Stomach (tissue), 9 donors: ENCODE data around the gene EP300. TPM values are rescaled to one million over a fixed set of nuclear protein-coding genes. Genes with fewer than 3 reads are reported as not detected.

ENCODE experiments used
- DNase-seq, 2 donors: peaks; one replicate each; pipeline versions ENCODE4 v3.0.0 to v3.0.0-alpha.2; 2013 to 2019
- H3K27ac ChIP-seq, 5 donors: fragments of 200-600 bp in 4 of 5; sonication (generic) in 4 of 5; one replicate each; pipeline ENCODE4 v1.5.1; 2013 to 2019; ENCODE audit warnings: mild to moderate bottlenecking in 1 of 5, moderate library complexity in 1 of 5
- H3K27me3 ChIP-seq, 3 donors: fragments of 200-600 bp; sonication (generic); one replicate each; pipeline ENCODE4 v1.5.1; 2017 to 2019; ENCODE audit warnings: mixed run types in 1 of 3
- H3K36me3 ChIP-seq, 4 donors: fragments of 200-600 bp; sonication (generic); 1 replicate in 3 of 4; 2 replicates in 1 of 4; pipeline ENCODE4 v1.5.1; 2016 to 2019
- H3K4me1 ChIP-seq, 4 donors: fragments of 200-600 bp; sonication (generic); one replicate each; pipeline ENCODE4 v1.5.1; 2016 to 2019
- H3K4me3 ChIP-seq, 4 donors: fragments of 200-600 bp; sonication (generic) in 3 of 4; one replicate each; pipeline ENCODE4 v1.5.1; 2016 to 2019; ENCODE audit warnings: mild to moderate bottlenecking in 1 of 4
- H3K9me3 ChIP-seq, 4 donors: fragments of 200-600 bp; sonication (generic); one replicate each; pipeline ENCODE4 v1.5.1; 2016 to 2019
- CTCF ChIP-seq, 7 experiments: fragments of 450-650 bp in 4 of 7; fragments of 200-600 bp in 3 of 7; sonication (generic) in 3 of 7; IDR thresholded peaks; one replicate each; pipeline ENCODE4 v1.5.1; 2016 to 2019; ENCODE audit warnings: antibody characterized with exemption in 7 of 7, control low read depth in 2 of 7, mild to moderate bottlenecking in 1 of 7
- EP300 ChIP-seq: sonication (generic); formaldehyde crosslinking; IDR thresholded peaks from one replicate; pipeline ENCODE4 v1.6.1; 2017; ENCODE audit warnings: antibody characterized with exemption
- POLR2A ChIP-seq, 4 donors: fragments of 450-650 bp; IDR thresholded peaks; one replicate each; pipeline ENCODE4 v1.6.1; 2016; ENCODE audit warnings: antibody characterized with exemption in 4 of 4, control low read depth in 2 of 4, mild to moderate bottlenecking in 1 of 4, moderate library complexity in 1 of 4
- POLR2AphosphoS5 ChIP-seq, 3 donors: sonication (generic); formaldehyde crosslinking; IDR thresholded peaks; one replicate each; pipeline ENCODE4 v1.6.1; 2016; ENCODE audit warnings: antibody characterized with exemption in 3 of 3
- WGBS, 5 donors: extraction: QIAGEN DNeasy Blood & Tissue Kit in 3 of 5; methylation state at CpG; one replicate each; pipeline versions ENCODE4 v1.1.5 to v1.1.7; 2013 to 2018; 5-methylcytosine and 5-hydroxymethylcytosine counted together
- intact Hi-C: fragments of 100-400 bp; cut with DNase I; formaldehyde crosslinking; loops from one replicate; pipeline ENCODE4 v1.15.1; 2023; ENCODE audit warnings: low total_unique reads
- polyA plus RNA-seq, 3 donors: library from polyadenylated mRNA; stranded (reverse); fragments of 200-250 nt; gene quantifications; one replicate each; pipeline ENCODE4 v1.2.3, GENCODE V29; 2013
- total RNA-seq, 5 donors: library from RNA; depleted of rRNA; stranded (reverse); fragments of >200 nt; gene quantifications; one replicate each; pipeline versions ENCODE4 v1.1.0 to v1.2.3, GENCODE V29; 2014 to 2016
- donor health status: healthy with polysubstance abuse.
- donor health status: Bipolar disorder and iron deficiency.
- donor health status: healthy.

EP300 gene
- total and polyA plus RNA-seq, 8 donors, result 4.3 to 164 (median 81.5) TPM

- Histone ChIP-seq H3K27ac (no peak overlapping the region), H3K27me3 (no peaks in the 10 kb centered on the region), H3K4me1 (no peaks in the 10 kb centered on the region), H3K36me3 (no peaks in the 10 kb centered on the region), H3K9me3 (no peaks in the 10 kb centered on the region), H3K4me3 (no peak overlapping the region)
- no peak for TF ChIP-seq EP300
- no peak for TF ChIP-seq POLR2AphosphoS5 (IDR thresholded peaks at IDR 0.05)
- TF ChIP-seq POLR2A (IDR thresholded peaks at IDR 0.05), result no peak
- TF ChIP-seq CTCF (IDR thresholded peaks at IDR 0.05), result no peak
- WGBS, 5 donors, result 91 to 97% (median 95%) methylated on average over 10 to 11 of the region's 11 CpGs
- DNase-seq, result no peak
- intact Hi-C loops, result no loop called here
Measured at GRCh38 chr22:41074061-41074460, 18.3 kb upstream of the EP300 start.

DNA sequence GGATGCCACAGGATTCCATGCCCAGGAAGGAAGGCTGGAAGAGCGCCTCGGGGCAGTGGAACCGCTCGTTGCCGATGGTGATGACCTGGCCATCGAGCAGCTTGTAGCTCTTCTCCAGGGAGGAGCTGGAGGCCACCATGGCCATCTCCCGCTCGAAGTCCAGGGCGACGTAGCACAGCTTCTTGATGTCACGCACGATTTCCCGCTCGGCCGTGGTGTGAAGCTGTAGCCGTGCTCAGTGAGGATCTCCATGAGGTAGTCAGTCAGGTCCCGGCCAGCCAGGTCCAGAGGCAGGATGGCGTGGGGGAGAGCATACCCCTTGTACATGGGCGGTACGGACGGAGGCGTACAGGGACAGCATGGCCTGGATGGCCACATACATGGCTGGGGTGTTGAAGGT, 17.9 kb upstream of the EP300 start:
- Histone ChIP-seq H3K4me1 (no peaks in the 10 kb centered on the region), H3K9me3 (no peaks in the 10 kb centered on the region), H3K36me3 (no peaks in the 10 kb centered on the region), H3K4me3 (no peak overlapping the region), H3K27me3 (no peaks in the 10 kb centered on the region), H3K27ac (no peak overlapping the region)
- WGBS, 5 donors, result 94 to 100% (median 96%) methylated on average over 7 to 22 of the region's 22 CpGs
- no peak for DNase-seq
- intact Hi-C loops, result no loop called here
- TF ChIP-seq CTCF (IDR thresholded peaks at IDR 0.05), result no peak

DNA sequence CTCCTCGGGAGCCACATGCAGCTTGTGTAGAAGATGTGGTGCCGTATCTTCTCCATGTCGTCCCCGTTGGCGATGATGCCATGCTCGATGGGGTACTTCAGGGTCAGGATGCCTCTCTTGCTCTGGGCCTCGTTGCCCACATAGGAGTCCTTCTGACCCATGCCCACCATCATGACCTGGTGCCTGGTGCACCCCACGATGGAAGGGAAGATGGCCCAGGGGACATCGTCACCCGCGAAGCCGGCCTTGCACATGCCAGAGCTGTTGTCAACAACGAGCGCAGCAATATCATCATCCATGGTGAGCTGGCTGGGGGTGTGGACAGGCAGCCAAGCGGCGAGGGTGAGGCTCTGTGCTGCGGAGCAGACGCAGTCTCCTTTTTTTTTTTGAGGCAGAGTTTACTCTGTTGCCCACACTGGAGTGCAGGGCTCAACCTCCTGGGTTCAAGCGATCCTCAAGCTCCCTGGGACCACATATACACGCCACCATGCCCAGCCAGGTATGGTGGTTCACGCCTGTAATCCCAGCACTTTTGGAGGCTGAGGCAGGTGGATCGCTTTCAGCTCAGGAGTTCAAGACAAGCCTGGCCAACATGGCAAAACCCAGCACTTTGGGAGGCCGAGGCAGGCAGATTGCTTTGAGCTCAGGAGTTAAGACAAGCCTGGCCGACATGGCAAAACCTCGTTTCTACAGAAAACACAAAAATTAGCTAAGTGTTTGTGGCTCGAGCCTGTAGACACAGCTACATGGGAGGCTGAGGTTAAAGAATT, 17.3 kb upstream of the EP300 start:
- Histone ChIP-seq H3K4me3 (no peak overlapping the region), H3K36me3 (no peaks in the 10 kb centered on the region), H3K4me1 (no peaks in the 10 kb centered on the region), H3K9me3 (no peaks in the 10 kb centered on the region), H3K27ac (no peak overlapping the region), H3K27me3 (no peaks in the 10 kb centered on the region)
- DNase-seq, result no peak
- TF ChIP-seq POLR2A (IDR thresholded peaks at IDR 0.05) (no peak), CTCF (IDR thresholded peaks at IDR 0.05) (no peak), EP300 (no peak), POLR2AphosphoS5 (IDR thresholded peaks at IDR 0.05) (no peak)
- WGBS, 5 donors, result 89 to 95% (median 92%) methylated on average over 22 to 26 of the region's 26 CpGs
- intact Hi-C loops, result no loop called here

GRCh38 chr22:41075946-41076345, 16.4 kb upstream of the EP300 start:
- intact Hi-C loops, result no loop called here
- Histone ChIP-seq H3K27me3 (no peaks in the 10 kb centered on the region), H3K36me3 (no peaks in the 10 kb centered on the region), H3K27ac (no peak overlapping the region), H3K4me1 (no peaks in the 10 kb centered on the region), H3K9me3 (no peaks in the 10 kb centered on the region), H3K4me3 (no peak overlapping the region)
- TF ChIP-seq POLR2AphosphoS5 (IDR thresholded peaks at IDR 0.05), result no peak
- TF ChIP-seq EP300, result no peak
- TF ChIP-seq POLR2A (IDR thresholded peaks at IDR 0.05), result no peak
- no peak for TF ChIP-seq CTCF (IDR thresholded peaks at IDR 0.05)
- no peak for DNase-seq
